HG02588 (cell line): ENCODE data around the gene CLRN1.
A peak's percentile ranks its signal among the peaks of the same experiment; 100 is the strongest.

Source experiments
- ATAC-seq: cut with Tn5 transposase; IDR thresholded peaks from one replicate; pipeline ENCODE4 v1.9.1; 2021; ENCODE audit warnings: mild to moderate bottlenecking, moderate library complexity; ENCODE audit not compliant: unreplicated experiment

Gene CLRN1

DNA sequence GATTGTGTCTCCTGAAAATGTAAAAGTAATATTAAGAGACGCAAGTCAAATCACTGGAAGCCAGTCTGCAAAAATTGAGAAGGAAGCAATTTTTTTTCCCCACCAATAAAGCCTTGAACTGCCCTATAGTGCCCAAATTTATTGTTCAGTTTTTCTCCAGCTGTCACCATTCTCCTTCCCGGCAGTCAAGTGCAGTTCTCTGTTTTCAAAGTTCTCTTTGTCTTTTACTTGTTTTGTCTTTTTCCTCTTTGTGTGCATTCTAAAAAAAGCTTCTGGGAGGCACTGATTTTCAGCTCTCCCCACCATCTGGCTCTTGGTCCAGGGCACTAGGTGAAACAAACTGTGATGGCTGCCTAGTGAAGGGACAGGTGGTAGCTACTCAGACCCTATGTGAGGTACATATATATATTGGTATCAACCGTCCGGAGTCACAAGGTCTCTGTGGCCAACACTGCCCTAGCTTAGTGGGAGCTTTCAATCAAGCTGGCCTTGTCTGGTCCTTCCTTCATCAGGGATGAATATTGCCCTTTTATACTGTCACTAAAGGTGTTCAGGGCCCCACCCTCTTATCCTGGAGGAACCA is 6.1 kb upstream of the CLRN1 start:
- ATAC-seq, result no peak

DNA sequence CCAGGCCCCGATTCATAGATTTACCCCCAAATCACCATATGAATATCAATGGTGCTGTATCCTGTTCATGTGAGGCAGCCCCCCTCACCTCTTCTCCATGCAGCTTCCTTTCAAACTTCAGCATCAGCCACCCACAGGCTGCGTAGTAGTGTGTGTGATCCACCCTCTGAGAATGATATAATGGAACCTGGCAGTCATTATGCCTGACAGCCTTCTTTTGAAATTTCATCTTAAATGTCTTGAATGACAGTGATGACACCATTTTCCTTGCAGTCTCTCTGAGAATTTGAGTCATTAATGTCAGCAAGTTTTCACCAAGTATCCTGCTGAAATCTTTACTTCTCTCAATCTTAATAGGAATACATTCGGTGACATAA is 3.5 kb upstream of the CLRN1 start:
- no peak for ATAC-seq

DNA sequence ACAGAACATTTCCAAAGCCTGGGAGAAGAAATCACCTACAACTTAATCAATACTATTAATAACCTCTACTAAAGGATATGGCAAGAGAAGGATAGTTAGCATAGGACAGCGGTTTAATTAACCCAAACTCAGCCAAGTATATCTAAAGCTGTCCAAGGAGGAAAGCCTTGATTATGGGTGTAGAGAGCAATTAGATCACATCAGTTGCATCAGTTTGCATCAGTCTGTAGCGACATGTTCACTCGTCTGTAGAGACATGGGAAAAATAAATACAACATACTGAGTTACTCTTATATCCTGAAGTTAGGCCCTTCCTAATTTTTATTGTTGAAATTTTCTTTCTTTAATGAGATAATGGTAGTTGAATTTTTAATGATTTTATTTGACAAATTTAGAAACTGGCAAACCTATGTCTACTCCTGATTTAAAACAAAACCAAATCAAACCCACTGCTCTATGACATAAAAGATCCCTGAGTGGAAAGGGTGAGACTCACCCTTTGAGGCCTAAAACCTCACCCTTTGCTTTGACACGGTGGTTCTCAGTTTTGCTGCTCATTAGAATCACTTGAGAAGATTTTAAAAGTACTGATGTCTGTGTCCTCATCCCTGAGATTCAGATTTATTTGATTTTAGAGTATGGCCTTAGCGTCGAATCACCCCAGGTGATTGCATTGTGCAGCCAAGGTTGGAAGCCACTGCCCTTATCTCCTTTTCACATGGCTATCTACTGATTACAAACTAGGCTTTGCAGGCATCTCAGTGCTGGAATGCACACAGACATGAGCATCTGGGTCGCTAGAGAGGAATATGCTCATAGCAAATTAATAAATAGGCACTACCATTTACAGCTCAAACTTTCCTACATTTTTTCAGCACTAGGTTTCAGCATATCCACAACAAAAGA is 2.8 kb upstream of the CLRN1 start:
- ATAC-seq, result no peak

DNA sequence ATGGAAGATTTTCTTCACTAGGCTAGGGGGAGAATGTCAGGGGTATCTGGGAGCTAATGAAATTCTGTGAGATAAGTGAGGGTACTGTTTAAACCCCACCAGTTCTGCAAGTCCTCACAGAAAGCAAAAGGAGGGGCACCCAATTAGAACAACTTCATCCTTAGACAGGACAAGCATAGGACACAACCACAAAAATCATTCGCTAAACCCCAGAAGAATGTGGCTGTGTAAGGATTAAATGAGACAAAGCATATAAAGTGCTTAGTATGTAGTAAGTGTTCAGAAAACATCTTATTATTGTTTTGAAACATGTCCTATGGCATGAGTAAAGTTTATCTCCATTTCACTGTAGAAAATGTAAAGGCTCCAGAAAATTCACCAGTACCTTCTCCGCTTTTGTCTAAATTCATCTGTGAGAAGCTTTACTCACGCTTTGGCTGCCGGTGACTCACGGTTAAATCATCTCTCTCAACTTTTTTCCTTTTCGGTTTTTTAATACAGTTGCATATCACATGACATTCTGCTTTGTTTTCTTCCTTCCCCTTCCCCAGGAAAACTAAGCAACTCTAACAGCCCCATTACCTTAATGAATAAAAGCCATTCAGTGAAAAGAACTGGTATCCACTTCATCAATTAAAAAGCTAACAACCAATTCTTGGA is 1.7 kb downstream of the CLRN1 start:
- no peak for ATAC-seq

DNA sequence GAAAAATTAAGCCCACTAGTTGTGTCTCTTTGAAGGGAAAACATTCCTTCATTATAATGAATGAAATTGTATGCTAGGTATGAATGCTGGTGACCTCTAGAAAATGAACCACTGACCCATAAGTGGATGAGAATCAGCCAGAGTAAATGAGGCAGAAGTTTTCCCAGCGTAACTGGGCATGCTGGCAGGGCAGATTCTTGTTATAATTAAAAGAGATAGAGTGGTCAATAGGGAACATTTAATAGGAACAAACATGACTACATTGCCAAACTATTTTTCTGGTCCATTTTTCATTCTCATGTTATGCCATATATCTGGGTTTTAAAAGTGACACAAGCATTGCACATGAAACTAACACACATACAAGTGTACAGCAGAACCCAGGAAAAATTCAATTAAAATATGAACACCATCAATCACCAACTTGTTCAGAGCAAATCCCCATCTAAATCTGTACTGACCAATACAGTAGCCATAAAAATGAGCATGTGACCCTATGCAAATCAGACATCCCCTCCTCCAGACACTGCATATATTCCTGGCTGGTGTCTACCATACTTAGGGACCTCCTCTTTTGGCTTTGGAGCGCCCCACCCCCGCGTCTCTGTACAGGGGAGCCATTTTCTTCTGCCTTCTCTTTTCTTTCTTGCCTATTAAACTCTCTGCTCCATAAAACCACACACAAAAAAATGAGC is 4.0 kb downstream of the CLRN1 start:
- no peak for ATAC-seq

DNA sequence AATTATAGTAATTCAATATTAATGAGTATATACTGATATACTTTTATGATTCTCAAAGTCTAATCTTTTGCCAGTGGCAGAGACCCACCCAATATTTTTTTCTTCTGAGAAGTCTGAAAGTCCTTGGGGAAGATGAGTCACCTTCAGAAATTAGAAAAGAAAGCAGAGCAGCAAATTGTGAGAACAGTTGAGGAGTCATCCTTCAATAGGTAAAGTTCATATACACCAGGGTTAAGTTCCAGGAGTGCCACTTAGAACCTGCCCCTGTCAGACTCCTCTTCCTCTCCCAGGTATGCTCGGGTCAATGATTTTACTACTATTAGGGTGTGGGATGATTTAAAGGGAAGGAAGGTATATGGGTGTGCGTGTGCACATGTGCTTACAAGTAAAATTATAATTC is 7.1 kb downstream of the CLRN1 start:
- no peak for ATAC-seq

DNA sequence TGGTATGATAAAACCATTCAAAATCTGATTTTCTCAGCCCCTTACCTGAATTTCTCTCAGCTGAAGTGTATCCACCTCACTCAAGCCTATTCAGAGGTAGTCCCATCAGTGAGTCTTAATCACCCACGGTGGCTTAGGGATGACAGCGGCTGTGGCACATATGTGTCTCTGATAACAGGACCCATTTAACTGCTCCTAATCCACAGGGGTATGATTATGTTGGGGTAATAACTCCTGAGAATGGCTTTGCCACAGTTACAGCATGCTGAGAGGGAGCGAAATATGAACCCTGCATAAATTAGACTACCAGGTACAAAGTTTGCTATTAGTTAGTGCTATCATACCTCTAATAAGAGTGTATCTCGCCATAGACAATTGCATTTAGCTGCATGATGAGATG is 10.6 kb downstream of the CLRN1 start:
- no peak for ATAC-seq

DNA sequence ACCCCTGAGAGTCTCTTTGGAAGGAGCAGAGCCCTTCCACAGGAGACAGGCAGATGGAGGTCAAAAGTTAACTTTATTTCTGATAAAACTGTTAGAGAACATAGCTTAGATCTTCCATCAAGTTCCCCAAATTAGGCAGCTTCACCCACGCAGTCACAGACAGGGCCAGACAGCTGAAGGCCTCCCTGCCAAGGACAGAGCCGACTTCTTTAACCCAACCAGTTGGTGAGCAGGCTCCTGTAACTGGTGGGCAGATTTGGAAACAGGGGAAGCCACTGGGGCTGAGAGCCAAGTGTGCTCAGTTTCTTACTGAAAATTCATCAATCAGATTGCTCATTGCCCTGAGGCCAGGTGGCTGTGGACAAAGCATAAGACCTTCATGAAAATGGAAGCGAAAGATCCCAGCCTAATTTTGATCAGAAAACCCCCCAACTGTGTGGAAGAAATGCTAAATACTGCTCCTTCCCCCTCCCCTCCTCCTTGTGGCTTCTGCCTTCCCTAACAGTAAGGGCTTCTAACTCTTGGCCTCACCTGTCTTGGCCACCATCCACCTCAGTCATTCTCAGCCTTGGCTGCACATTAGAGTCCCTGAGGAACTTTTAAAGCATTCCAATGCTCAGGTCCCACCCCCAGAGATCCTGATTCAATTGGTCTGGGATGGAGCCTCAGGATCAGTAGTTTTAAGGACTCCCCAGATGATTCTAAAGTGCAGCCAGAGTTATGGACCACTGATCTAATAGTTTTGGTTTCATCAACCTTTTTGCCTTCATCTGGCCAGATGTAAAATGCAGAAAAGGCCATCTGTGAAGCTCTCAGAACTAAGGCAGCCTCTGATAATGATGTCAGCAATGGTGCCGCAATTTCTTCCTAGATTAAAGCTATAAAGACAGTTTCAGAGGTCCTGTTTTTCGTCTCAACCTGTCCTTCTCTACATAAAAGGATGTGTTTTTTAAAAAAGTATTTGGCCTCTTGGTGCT is 11.5 kb downstream of the CLRN1 start:
- ATAC-seq, result no peak

DNA sequence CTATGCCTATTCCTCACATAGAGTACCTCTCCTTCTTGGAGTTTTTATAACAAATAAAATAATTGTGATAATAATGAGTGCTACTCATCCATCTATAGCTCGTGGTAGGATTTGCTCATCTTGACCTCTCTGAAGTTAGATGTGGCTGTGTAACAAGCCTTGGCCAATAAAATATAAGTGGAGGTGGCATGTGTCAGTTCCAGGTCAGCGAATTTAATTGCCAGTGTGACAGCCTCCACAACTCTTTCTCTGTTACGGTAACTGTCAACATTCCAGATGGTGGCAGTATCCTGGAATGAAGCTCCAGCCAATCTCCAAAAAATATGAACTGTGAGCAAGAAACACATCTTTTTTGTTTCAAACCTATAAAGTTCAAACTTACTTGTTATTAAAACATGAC is 13.8 kb downstream of the CLRN1 start:
- ATAC-seq, result no peak

DNA sequence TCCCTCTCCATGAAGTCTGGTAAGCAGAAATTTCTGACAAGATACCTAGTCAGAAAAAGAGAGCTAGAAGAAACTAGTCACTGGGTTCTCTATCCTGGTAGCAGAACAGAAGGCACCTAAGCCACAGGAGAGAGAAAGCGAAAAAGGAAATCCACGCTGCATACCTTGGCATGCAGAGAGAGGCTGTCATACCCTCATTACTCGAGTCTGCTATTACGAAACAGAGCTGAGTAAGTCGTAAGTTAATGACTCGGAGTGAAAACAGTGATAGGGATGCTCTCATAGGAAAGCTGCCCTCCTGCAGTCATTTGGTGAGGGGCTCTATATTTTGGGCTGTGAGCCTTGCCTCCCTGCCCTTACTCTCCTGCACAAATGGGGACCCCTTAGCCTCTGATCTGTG is 16.2 kb downstream of the CLRN1 start:
- ATAC-seq, result no peak

DNA sequence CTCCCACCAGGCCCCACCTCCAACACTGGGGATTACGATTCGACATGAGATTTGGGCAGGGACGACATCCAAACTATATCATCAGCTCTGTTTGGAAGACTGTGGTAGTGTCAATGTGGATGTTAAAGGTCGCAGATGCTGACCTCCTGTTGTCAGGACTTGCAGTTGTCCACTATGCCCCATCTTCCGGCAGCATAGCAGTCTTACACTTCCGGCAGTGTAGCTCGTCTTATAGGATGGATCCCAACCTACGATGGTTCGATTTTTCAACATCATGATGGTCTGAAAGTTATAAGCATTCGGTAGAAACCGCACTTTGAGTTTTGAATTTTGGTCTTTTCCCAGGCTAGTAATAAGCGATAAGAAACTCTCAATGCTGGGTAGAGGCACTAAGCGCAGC is 20.6 kb downstream of the CLRN1 start:
- no peak for ATAC-seq

DNA sequence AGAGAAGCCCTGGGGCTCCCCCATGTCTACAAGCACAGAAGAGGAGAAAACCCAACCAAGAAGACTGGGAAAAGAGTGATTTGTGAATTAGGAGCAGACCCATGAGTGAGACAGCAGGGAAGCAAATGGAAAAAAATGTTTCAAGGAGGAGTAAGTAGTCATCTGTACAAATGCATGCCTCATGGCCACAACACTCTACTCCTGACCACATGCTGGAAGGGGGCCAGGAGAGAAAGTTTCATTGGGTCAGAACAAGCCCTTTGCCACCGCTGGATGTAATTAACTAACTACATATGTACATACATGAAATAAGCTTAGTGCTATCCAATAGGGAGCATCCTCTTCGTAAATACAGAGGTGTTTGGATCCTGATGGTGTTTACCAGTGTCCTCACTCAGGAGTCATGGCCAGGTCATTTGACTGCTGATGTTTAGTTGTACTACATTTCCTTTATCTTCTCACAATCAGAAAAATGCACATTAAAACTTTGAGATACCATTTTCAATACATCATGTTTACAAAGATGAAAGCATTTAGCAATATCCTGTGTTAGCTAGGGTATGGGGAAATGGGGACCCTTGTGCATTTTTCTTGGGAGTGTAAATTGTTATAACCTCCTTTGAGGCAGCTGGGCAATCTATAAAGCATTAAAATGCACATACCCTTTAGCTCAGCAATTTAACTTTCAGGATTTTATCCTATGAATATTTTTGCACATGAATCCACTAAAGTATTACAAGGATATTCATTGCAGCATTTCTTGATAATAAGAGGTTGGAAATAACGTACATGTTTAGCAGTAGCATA is 27.1 kb downstream of the CLRN1 start:
- ATAC-seq, result no peak

DNA sequence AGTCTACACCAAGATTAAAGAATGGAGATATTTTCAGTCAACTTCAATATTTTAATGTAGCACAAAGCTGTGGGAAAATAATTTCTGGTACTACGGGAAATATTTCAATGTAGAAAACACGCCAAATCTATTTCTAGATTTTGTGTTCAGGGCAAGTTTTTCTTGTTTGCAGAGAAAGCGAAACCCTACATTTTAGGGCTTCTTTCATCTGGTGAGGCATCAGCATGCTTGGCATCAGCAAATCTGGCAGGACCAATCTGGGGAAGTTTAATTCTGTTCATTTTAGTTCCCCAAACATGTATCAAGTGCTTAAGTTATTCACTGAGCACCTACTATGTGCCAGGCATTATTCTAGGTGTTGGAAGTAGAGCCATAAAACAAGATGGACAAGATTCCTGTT is 30.3 kb downstream of the CLRN1 start:
- no peak for ATAC-seq

DNA sequence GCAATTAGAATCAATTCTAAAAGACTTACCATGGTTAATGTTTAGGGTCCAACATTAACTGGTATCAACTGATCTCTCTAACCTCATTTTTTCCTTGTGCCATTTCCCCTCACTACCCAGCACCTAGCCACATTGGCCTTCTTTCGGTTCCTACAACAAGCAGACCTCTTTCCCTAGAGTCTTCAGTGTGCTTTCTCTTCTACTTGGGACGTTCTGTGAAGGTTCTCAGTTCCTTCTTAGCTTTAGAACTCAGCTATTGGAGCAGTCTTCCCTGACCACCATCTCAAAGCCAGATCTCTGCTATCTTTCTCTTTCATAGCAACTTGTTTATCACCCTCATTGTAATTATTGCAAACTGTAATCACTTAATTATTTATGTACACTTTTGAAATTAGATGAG is 35.8 kb downstream of the CLRN1 start:
- peak; percentile 95 for ATAC-seq

DNA sequence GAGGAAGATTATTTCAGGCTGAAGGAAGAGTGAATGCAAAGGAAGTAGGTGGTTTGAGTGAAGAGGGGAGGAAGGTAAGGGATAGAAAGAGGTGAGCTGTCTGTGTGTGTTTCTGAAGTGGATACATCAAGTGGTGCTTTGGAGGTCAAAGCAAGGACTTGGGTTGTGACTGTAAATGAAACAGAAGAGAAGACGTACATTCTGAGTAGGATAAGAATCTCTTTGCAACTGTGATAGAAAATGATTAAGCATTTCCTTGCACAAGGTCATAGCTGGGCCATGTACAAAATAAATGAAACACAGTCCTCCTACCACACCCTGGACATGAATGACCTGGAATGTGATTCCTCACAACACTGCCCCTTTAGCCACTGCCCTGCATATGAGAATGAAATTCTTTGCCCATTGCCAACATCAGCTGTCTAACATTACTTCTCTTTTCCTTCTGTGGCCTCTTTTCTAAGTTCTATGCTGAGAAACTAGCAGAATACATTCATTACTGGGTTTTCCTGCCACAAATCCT is 39.0 kb downstream of the CLRN1 start:
- ATAC-seq, result no peak

DNA sequence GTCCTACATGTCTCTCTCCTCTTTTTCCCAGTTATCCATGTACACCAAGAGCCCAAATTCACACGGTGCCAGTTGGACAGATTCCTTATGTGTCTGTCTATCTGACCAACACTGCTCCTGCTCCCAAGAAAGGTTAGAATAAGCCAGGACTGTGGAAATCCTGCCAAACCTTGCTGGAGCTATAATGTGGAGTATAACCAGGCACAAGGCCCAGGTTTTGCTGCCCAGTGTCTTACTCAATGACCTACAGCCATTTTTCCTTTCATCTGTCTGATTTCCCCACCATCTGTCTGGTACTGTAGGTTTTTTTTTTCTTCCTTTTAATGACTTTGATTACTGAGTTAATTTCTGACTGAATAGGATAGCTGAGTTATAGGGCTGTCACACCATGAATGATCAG is 40.8 kb downstream of the CLRN1 start:
- no peak for ATAC-seq

DNA sequence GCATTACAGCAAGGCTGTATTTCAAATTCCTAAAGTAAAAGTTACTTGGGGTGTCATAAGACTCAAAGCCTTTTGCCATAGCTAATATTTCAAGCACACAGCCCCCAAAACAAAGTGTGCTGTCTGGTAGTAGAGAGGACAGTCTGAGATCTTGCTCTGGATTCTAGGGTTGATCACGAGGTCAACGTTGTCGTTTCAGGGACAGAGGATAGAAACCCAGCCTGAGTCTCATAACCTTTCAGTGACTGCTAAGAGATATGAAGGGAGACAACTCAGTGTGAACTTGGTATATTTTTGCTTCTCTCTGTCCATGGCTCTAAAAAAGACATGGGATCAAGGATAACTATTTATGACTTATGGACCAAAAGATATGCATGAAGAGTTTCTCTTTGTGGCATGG is 41.7 kb downstream of the CLRN1 start:
- no peak for ATAC-seq

DNA sequence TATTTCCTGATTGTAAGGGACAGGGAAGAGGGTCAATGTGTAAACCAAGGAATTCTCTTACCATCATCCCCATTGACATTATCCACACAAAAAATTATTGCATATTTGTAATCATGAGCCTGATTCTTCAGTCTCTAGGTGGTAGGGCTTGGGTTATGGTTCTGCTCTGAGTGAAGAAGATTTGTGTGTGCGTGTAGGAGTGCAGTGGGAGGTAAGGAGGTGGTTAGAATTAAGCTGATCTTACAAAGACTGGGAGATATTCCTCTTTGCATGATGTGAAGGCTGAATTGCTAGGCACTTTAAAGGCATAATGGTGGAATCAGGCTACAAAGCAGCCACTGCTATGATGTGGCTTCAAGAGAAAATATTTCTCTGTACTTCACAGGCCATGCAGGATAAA is 44.3 kb downstream of the CLRN1 start:
- no peak for ATAC-seq

DNA sequence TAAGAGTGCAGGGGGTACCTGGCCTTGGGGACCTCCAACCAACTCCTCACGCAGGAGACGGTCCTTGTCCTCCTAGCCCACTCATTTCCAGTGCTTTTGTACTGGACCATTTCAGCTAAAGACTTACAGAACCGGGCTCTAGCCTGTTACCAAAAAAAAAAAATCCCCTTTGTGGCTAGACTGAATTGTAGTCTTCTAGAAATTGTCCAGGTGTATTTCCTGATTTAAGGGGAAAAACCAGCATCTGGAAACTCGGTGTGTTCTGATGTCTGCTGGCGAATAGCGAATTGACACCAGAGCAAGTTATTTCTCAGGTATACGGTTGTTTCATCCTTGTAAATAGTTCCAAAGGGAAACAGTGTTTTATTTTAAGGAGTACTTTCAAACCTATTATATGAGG is 46.2 kb downstream of the CLRN1 start:
- no peak for ATAC-seq
